Stimulated activated effector memory CD8-positive, alpha-beta T cell treated with anti-CD3 and anti-CD28 coated beads, Interleukin-12 subunit alpha, Interleukin-12 subunit beta, amount 100 ng/mL, for 72 hours (primary cell): ENCODE results near the gene AMER1.

Experiments
- ATAC-seq: fragments of 150-1000 bp; cut with Tn5 transposase; 2 replicates; pipeline ENCODE4 v1.10.0; 2021
- DNase-seq, 2 donors: peaks; one replicate each; pipeline ENCODE4 v3.0.0; 2021 to 2022; ENCODE audit warnings: low spot score in 2 of 2
- H3K27ac Mint-ChIP-seq: one replicate; pipeline ENCODE4 v1.8.0; 2022; ENCODE audit warnings: mild to moderate bottlenecking, mixed read lengths
- H3K36me3 Mint-ChIP-seq: one replicate; pipeline ENCODE4 v1.8.0; 2022; ENCODE audit warnings: mild to moderate bottlenecking, mixed read lengths
- H3K4me1 Mint-ChIP-seq: one replicate; pipeline ENCODE4 v1.8.0; 2022; ENCODE audit warnings: mixed read lengths
- H3K4me3 Mint-ChIP-seq: one replicate; pipeline ENCODE4 v1.8.0; 2022; ENCODE audit warnings: mild to moderate bottlenecking, mixed read lengths
- H3K9me3 Mint-ChIP-seq: one replicate; pipeline ENCODE4 v1.8.0; 2022; ENCODE audit warnings: mixed read lengths

Gene AMER1

GRCh38 chrX:64191281-64192010 lies 14.1 kb downstream of the AMER1 start:
- H3K9me3 Mint-ChIP-seq = no peaks in the 10 kb centered on the region
- H3K4me1 Mint-ChIP-seq = no peaks in the 10 kb centered on the region
- H3K27ac Mint-ChIP-seq = no peak overlapping the region
- peaks cover 8% of the 10 kb centered on the region for H3K36me3 Mint-ChIP-seq
- no peak overlapping the region for H3K4me3 Mint-ChIP-seq
- no peak for ATAC-seq
- DNase-seq = no peak

DNA sequence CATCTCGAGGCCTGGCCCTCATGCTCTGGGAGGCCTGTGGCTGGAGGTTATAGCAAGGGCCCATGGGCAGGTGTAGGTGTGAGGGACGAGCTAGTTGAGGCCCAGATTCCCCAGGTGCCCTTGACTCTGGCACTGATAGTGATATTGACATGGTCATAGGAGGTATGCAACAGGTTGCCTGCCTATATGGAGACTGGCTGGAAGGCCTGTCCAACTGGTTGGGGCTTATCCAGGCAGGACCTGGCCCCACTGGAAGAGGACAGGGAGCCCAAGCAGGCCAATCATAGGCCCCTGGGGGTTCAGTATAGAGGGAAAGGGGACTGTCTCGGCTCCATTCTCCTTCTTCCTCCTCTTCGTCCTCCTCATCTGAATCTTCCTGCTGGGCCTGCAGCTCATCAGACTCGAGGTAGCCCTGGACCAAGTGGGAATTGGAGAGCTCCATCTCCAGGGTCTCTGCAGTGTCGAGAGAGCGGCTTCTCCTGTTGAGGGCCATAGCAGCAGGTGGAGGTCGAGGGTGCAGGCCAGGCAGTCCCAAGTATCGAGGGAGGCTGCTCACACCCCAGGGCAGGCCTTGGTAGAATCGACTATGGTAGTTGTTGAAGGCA lies 15.3 kb downstream of the AMER1 start:
- H3K4me3 Mint-ChIP-seq = no peak overlapping the region
- ATAC-seq (no peak), DNase-seq (no peak)
- no peaks in the 10 kb centered on the region for H3K9me3 Mint-ChIP-seq
- no peaks in the 10 kb centered on the region for H3K4me1 Mint-ChIP-seq
- H3K27ac Mint-ChIP-seq = no peak overlapping the region
- peaks cover 8% of the 10 kb centered on the region for H3K36me3 Mint-ChIP-seq

GRCh38 chrX:64188901-64189300 lies 16.6 kb downstream of the AMER1 start:
- H3K9me3 Mint-ChIP-seq = no peaks in the 10 kb centered on the region
- H3K36me3 Mint-ChIP-seq = peaks cover 8% of the 10 kb centered on the region
- ATAC-seq = no peak
- DNase-seq = no peak
- H3K4me3 Mint-ChIP-seq = no peak overlapping the region
- no peak overlapping the region for H3K27ac Mint-ChIP-seq
- H3K4me1 Mint-ChIP-seq = no peaks in the 10 kb centered on the region

DNA sequence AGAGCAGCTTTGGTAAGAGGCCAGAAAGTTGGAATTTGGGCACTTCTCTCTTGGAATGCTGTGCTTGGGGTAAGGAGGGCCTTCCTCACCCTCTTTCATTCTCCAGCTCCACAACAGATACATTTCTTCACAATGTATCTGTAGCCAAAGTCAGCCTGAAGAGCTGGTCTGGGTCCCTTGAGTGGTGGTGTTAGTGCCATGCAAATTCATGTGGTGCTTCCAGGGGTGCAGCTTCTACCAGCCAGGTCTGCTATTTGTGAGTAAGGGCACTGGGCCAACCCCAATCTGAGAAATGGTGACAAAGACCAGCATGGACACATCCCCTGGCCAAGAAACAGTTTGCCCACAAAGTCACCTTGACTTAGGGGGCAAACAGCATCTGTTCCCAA lies 17.8 kb downstream of the AMER1 start:
- ATAC-seq (no peak), DNase-seq (no peak)
- H3K4me1 Mint-ChIP-seq = no peaks in the 10 kb centered on the region
- H3K4me3 Mint-ChIP-seq = no peak overlapping the region
- no peak overlapping the region for H3K27ac Mint-ChIP-seq
- peaks cover 8% of the 10 kb centered on the region for H3K36me3 Mint-ChIP-seq
- no peaks in the 10 kb centered on the region for H3K9me3 Mint-ChIP-seq

- DNase-seq (no peak), ATAC-seq (no peak)
- no peak overlapping the region for H3K4me3 Mint-ChIP-seq
- peaks cover 5% of the 10 kb centered on the region for H3K36me3 Mint-ChIP-seq
- H3K4me1 Mint-ChIP-seq = no peaks in the 10 kb centered on the region
- H3K9me3 Mint-ChIP-seq = no peaks in the 10 kb centered on the region
- no peak overlapping the region for H3K27ac Mint-ChIP-seq
Observed at GRCh38 chrX:64186974-64187761, 18.3 kb downstream of the AMER1 start.

DNA sequence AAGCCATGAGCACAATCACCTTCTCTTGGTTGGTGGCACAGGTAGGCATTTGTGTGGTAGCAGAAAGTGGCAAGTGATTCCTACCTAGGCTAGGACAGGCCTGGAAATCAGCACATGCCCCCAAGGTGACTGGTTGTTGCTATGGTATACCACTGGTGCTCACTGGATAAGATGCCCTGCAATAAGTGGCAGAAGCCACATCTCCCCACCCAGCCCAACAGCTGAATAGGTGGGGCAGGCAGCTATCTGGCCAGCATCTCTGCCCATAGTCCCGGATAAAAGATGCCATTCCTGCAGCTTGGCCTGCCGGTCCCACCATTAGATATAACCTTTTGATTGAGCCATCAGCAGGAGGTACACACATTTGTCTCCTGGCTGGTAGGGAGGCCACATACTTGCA lies 21.1 kb downstream of the AMER1 start:
- Mint-ChIP-seq H3K36me3 (no peaks in the 10 kb centered on the region), H3K9me3 (no peaks in the 10 kb centered on the region), H3K4me3 (no peak overlapping the region), H3K27ac (no peak overlapping the region), H3K4me1 (no peaks in the 10 kb centered on the region)
- ATAC-seq (no peak), DNase-seq (no peak)

DNA sequence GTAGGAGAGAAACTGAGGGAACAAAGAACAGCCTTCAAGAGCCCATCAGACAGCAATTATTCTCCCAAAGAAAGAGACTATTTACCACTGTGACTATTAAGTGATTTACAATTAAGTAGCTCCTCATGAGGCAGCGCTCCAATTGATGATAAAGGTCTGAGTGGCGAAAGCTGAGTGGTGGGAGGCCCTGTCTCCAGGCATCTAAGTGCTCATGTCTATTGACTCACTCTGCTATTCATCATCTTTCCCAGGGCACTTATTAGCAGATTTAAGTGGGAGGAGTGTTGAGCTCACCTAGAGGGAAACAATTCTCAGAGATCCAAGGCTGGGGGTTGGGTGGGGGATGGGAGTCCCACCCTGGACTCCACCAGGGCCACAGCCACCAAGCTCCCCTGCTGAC lies 23.3 kb downstream of the AMER1 start:
- Mint-ChIP-seq H3K36me3 (no peaks in the 10 kb centered on the region), H3K27ac (no peak overlapping the region), H3K4me1 (no peaks in the 10 kb centered on the region), H3K4me3 (no peak overlapping the region), H3K9me3 (no peaks in the 10 kb centered on the region)
- no peak for ATAC-seq
- DNase-seq = no peak

- no peaks in the 10 kb centered on the region for H3K36me3 Mint-ChIP-seq
- DNase-seq = no peak
- no peak overlapping the region for H3K4me3 Mint-ChIP-seq
- no peaks in the 10 kb centered on the region for H3K4me1 Mint-ChIP-seq
- ATAC-seq = no peak
- no peak overlapping the region for H3K27ac Mint-ChIP-seq
- H3K9me3 Mint-ChIP-seq = no peaks in the 10 kb centered on the region
Observed at GRCh38 chrX:64176876-64177275, 28.6 kb downstream of the AMER1 start.

DNA sequence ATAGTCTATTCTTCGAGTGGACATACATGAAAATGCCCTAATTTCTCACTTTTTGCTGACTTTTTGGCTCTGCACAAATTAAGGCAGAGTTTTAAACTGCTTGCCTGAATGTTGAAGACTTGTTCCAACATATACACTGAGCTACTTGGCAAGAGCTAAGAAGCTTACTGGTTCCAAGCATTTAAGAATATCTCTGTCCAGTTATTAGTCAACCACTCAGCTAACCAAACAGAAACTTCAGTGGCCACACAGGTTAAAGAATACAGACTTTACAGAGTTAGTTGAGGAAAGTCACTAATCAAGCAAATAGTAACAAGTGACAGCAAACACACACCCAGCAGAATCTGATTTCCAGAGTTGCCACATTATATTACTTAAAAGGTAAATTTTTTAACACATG lies 35.5 kb downstream of the AMER1 start:
- H3K4me1 Mint-ChIP-seq = no peaks in the 10 kb centered on the region
- DNase-seq = no peak
- no peaks in the 10 kb centered on the region for H3K9me3 Mint-ChIP-seq
- no peak overlapping the region for H3K27ac Mint-ChIP-seq
- no peak overlapping the region for H3K4me3 Mint-ChIP-seq
- no peaks in the 10 kb centered on the region for H3K36me3 Mint-ChIP-seq
- ATAC-seq = no peak

DNA sequence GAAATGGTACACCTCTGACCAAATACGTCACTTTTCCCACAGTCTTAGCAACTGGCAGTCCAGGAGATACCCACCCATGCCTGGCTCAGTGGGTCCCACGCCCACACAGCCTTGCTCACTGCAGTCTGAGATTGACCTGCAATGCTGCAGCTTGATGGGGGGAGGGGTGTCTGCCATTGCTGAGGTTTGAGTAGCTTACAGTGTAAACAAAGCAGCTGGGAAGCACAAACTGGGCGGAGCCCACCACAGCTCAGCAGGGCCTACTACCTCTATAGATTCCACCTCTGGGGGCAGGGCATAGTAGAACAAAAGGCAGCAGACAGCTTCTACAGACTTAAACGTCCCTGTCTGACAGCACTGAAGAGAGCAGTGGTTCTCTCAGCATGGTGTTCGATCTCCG lies 52.7 kb downstream of the AMER1 start:
- no peaks in the 10 kb centered on the region for H3K4me1 Mint-ChIP-seq
- H3K36me3 Mint-ChIP-seq = no peaks in the 10 kb centered on the region
- no peak overlapping the region for H3K4me3 Mint-ChIP-seq
- DNase-seq (no peak), ATAC-seq (no peak)
- peaks cover 15% of the 10 kb centered on the region for H3K9me3 Mint-ChIP-seq
- no peak overlapping the region for H3K27ac Mint-ChIP-seq

- DNase-seq (no peak), ATAC-seq (no peak)
- Mint-ChIP-seq H3K36me3 (no peaks in the 10 kb centered on the region), H3K4me1 (no peaks in the 10 kb centered on the region), H3K9me3 (peaks cover 15% of the 10 kb centered on the region), H3K4me3 (no peak overlapping the region), H3K27ac (no peak overlapping the region)
Observed at GRCh38 chrX:64151911-64152310, 53.6 kb downstream of the AMER1 start.

- Mint-ChIP-seq H3K4me1 (no peaks in the 10 kb centered on the region), H3K9me3 (peaks cover 15% of the 10 kb centered on the region), H3K36me3 (no peaks in the 10 kb centered on the region), H3K4me3 (no peak overlapping the region), H3K27ac (no peak overlapping the region)
- ATAC-seq (no peak), DNase-seq (no peak)
Observed at GRCh38 chrX:64150775-64151174, 54.7 kb downstream of the AMER1 start.
